ENCODE measurements around the gene RNASEL. TPM values are rescaled to one million over a fixed set of nuclear protein-coding genes. Genes with fewer than 3 reads are reported as not detected.

The RNASEL gene
- total and polyA plus RNA-seq, 2 of the 13 experiments (the other 11 are each of a cell fraction or from before 2014, with no cell fraction given): 0.05 to 0.20 TPM

DNA sequence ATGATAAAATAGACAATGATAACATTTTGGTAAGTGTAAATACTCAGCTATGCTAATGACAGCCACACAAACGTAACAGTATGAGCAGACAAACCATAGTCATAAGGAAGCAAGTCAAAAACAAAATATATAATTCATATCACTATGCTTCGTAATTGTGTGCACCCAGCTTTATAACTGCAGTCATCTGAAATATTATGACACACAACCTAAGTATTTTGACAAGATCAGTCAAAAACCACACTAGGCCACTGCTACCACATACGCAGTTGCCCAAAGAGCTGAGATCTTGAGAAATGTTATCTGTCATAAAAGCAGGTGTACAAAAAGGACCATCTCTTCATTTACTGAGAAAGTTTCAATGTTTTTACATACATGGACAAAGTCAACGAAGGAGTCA lies 26.0 kb downstream of the RNASEL start (continued):
- TF ChIP-seq, protein P1, sequence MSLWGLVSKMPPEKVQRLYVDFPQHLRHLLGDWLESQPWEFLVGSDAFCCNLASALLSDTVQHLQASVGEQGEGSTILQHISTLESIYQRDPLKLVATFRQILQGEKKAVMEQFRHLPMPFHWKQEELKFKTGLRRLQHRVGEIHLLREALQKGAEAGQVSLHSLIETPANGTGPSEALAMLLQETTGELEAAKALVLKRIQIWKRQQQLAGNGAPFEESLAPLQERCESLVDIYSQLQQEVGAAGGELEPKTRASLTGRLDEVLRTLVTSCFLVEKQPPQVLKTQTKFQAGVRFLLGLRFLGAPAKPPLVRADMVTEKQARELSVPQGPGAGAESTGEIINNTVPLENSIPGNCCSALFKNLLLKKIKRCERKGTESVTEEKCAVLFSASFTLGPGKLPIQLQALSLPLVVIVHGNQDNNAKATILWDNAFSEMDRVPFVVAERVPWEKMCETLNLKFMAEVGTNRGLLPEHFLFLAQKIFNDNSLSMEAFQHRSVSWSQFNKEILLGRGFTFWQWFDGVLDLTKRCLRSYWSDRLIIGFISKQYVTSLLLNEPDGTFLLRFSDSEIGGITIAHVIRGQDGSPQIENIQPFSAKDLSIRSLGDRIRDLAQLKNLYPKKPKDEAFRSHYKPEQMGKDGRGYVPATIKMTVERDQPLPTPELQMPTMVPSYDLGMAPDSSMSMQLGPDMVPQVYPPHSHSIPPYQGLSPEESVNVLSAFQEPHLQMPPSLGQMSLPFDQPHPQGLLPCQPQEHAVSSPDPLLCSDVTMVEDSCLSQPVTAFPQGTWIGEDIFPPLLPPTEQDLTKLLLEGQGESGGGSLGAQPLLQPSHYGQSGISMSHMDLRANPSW (CRISPR knock-in tag; IDR thresholded peaks at IDR 0.05; ENCODE audit: borderline replicate concordance): no peak
- no peak for TF ChIP-seq ZNF557 (CRISPR knock-in tag; IDR thresholded peaks at IDR 0.05)
- TF ChIP-seq CBX2 (IDR thresholded peaks at IDR 0.05; ENCODE audit: low read depth, low read length): no peak
- TF ChIP-seq CBX2 (CRISPR knock-in tag; IDR thresholded peaks at IDR 0.05; ENCODE audit: low read depth): no peak
- TF ChIP-seq, protein P2, sequence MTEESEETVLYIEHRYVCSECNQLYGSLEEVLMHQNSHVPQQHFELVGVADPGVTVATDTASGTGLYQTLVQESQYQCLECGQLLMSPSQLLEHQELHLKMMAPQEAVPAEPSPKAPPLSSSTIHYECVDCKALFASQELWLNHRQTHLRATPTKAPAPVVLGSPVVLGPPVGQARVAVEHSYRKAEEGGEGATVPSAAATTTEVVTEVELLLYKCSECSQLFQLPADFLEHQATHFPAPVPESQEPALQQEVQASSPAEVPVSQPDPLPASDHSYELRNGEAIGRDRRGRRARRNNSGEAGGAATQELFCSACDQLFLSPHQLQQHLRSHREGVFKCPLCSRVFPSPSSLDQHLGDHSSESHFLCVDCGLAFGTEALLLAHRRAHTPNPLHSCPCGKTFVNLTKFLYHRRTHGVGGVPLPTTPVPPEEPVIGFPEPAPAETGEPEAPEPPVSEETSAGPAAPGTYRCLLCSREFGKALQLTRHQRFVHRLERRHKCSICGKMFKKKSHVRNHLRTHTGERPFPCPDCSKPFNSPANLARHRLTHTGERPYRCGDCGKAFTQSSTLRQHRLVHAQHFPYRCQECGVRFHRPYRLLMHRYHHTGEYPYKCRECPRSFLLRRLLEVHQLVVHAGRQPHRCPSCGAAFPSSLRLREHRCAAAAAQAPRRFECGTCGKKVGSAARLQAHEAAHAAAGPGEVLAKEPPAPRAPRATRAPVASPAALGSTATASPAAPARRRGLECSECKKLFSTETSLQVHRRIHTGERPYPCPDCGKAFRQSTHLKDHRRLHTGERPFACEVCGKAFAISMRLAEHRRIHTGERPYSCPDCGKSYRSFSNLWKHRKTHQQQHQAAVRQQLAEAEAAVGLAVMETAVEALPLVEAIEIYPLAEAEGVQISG (CRISPR knock-in tag; IDR thresholded peaks at IDR 0.05): no peak
- TF ChIP-seq RBFOX2 (IDR thresholded peaks at IDR 0.05; ENCODE audit: low read depth, low read length): no peak

DNA sequence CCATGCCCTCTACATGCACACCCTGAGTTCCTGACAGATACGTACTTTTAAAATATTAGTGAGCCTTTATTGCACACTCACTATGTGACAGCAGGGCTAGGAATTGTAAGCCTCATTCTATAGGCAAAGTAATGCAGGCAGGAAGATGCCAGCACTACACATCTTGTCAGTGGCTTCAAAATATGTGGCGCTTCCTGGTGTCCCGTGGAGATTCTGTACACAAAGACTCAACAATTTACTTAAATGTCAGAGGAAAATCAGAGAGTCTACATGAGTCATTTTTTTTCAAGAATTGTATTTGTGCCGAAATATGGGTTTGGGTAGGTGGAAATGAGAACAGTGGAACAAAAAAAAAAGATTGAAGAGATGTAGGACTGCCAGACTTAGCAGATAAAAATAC lies 27.6 kb downstream of the RNASEL start:
- no peaks in the 10 kb centered on the region for H4K20me1 ChIP-seq (ENCODE audit: insufficient read depth, low read length)
- H3K79me2 ChIP-seq (ENCODE audit: insufficient read depth, low read length): no peaks in the 10 kb centered on the region
- no peak overlapping the region for H3K9ac ChIP-seq (ENCODE audit: insufficient read depth, low read depth, low read length)
- intact Hi-C loops (cut with micrococcal nuclease; ENCODE audit: unreplicated experiment) (no loop called here), in situ Hi-C loops (cut with HindIII; ENCODE audit: extremely low pct_ligation_motif_present, low pct_unique_long_range_greater_than_20kb) (no loop called here)
- no peaks in the 10 kb centered on the region; a peak in 1 of 5 replicates for H3K27me3 ChIP-seq (ENCODE audit: control insufficient read depth in 1 of 2, insufficient read depth in 2 of 2, low read length in 2 of 2)
- no peaks in the 10 kb centered on the region for H3K36me3 ChIP-seq (replicated peaks in 1 of 2; ENCODE audit: control insufficient read depth in 1 of 2, insufficient read depth in 2 of 2, low read length in 2 of 2)
- H3K27ac ChIP-seq (ENCODE audit: extremely low read length, insufficient read depth, low read length): no peak overlapping the region
- H3K4me3 ChIP-seq (replicated peaks in 1 of 3; ENCODE audit: insufficient read depth in 1 of 3, low read depth in 2 of 3, low read length in 3 of 3): no peak overlapping the region
- no peaks in the 10 kb centered on the region for H3K9me3 ChIP-seq (ENCODE audit: low read length)
- ATAC-seq (no peak), DNase-seq (ENCODE audit: low spot score) (no peak), FAIRE-seq (no peak)
- no TSS peak for BruUV-seq (replicated peaks)
- CTCF ChIA-PET (ENCODE audit: low intra/inter-chr PET ratio, low total read pairs): no interaction called here
- POLR2A ChIA-PET: no interaction called here
- H3K4me1 ChIP-seq (ENCODE audit: insufficient read depth, low read length): no peaks in the 10 kb centered on the region
- WGBS (ENCODE audit: low lambda C conversion rate): 12% methylated on average over 4 of the region's 4 CpGs
- no peak overlapping the region for H3K4me2 ChIP-seq (ENCODE audit: low read depth, low read length)
- no peak overlapping the region for H2AFZ ChIP-seq (ENCODE audit: low read length)
- TF ChIP-seq, protein P3, sequence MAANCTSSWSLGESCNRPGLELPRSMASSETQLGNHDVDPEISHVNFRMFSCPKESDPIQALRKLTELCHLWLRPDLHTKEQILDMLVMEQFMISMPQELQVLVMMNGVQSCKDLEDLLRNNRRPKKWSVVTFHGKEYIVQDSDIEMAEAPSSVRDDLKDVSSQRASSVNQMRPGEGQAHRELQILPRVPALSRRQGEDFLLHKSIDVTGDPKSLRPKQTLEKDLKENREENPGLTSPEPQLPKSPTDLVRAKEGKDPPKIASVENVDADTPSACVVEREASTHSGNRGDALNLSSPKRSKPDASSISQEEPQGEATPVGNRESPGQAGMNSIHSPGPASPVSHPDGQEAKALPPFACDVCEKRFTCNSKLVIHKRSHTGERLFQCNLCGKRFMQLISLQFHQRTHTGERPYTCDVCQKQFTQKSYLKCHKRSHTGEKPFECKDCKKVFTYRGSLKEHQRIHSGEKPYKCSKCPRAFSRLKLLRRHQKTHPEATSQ (CRISPR knock-in tag; IDR thresholded peaks at IDR 0.05; ENCODE audit: borderline replicate concordance): no peak
- TF ChIP-seq PHF8 (CRISPR knock-in tag; IDR thresholded peaks at IDR 0.05) (no peak), KAT8 (CRISPR knock-in tag; IDR thresholded peaks at IDR 0.05) (no peak), ZNF7 (CRISPR knock-in tag; IDR thresholded peaks at IDR 0.05) (no peak), ZNF496 (CRISPR knock-in tag; IDR thresholded peaks at IDR 0.05; ENCODE audit: insufficient replicate concordance) (no peak), ZNF383 (CRISPR knock-in tag; IDR thresholded peaks at IDR 0.05; ENCODE audit: borderline replicate concordance) (no peak)
- TF ChIP-seq, protein P4, sequence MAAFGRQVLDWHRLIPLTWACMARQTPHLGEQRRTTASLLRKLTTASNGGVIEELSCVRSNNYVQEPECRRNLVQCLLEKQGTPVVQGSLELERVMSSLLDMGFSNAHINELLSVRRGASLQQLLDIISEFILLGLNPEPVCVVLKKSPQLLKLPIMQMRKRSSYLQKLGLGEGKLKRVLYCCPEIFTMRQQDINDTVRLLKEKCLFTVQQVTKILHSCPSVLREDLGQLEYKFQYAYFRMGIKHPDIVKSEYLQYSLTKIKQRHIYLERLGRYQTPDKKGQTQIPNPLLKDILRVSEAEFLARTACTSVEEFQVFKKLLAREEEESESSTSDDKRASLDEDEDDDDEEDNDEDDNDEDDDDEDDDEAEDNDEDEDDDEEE (CRISPR knock-in tag; IDR thresholded peaks at IDR 0.05): no peak
- TF ChIP-seq, protein P5, sequence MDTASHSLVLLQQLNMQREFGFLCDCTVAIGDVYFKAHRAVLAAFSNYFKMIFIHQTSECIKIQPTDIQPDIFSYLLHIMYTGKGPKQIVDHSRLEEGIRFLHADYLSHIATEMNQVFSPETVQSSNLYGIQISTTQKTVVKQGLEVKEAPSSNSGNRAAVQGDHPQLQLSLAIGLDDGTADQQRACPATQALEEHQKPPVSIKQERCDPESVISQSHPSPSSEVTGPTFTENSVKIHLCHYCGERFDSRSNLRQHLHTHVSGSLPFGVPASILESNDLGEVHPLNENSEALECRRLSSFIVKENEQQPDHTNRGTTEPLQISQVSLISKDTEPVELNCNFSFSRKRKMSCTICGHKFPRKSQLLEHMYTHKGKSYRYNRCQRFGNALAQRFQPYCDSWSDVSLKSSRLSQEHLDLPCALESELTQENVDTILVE (CRISPR knock-in tag; IDR thresholded peaks at IDR 0.05): no peak
